Urinary bladder (tissue), 4 donors: ENCODE measurements around the gene PPP1R3F. TPM values are rescaled to one million over a fixed set of nuclear protein-coding genes. Genes with fewer than 3 reads are reported as not detected.

Experiments
- DNase-seq: peaks from one replicate; pipeline ENCODE4 v3.0.0-alpha.2; 2015; ENCODE audit errors: extremely low spot score
- H3K27ac ChIP-seq: one replicate; pipeline ENCODE4 v1.5.1; 2013; ENCODE audit warnings: low read depth, mild to moderate bottlenecking, moderate library complexity
- H3K36me3 ChIP-seq: one replicate; pipeline ENCODE4 v1.6.1; 2013; ENCODE audit warnings: mild to moderate bottlenecking, moderate library complexity; ENCODE audit not compliant: insufficient read depth
- H3K4me1 ChIP-seq: one replicate; pipeline ENCODE4 v1.6.1; 2013; ENCODE audit warnings: mild to moderate bottlenecking, moderate library complexity; ENCODE audit not compliant: insufficient read depth
- H3K4me3 ChIP-seq: one replicate; pipeline ENCODE4 v1.5.1; 2013; ENCODE audit warnings: low read depth, low read length
- WGBS: extraction: QIAGEN DNeasy Blood & Tissue Kit; methylation state at CpG from one replicate; pipeline ENCODE4 v1.1.7; 2013; 5-methylcytosine and 5-hydroxymethylcytosine counted together
- polyA plus RNA-seq: library from polyadenylated mRNA; stranded (reverse); fragments of 200-250 nt; gene quantifications from one replicate; pipeline ENCODE4 v1.2.3, GENCODE V29; 2013
- total RNA-seq: library from RNA; depleted of rRNA; stranded (reverse); fragments of >200 nt; gene quantifications from one replicate; pipeline ENCODE4 v1.2.3, GENCODE V29; 2014
- donor health status: healthy with polysubstance abuse.
- donor health status: healthy.

Gene PPP1R3F
- total and polyA plus RNA-seq, 2 donors, result 4.8 to 9.8 TPM

DNA sequence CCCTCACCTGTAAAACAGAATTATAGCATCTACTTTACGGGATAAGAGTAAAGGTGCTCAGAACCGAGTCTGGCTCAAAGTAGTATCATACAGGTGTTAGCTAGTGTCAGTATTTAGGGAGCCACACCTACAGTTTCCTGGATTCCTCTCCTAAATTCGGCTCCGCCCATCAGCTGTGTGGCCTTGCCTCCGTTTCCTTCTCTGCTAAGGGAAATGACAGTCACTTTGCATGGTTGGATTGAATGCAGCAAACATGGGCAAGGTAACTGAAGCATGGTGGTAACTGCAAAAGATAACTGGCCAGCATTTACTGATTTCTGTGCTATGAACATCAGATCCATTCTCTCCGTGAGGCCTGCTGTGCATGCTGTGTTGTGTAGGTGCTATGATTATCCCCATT lies 2.8 kb downstream of the PPP1R3F start:
- Histone ChIP-seq H3K27ac (no peak overlapping the region), H3K4me3 (no peak overlapping the region), H3K36me3 (no peaks in the 10 kb centered on the region), H3K4me1 (peaks cover 1% of the 10 kb centered on the region)
- no peak for DNase-seq
- 63% methylated on average over 6 of the region's 6 CpGs for WGBS

DNA sequence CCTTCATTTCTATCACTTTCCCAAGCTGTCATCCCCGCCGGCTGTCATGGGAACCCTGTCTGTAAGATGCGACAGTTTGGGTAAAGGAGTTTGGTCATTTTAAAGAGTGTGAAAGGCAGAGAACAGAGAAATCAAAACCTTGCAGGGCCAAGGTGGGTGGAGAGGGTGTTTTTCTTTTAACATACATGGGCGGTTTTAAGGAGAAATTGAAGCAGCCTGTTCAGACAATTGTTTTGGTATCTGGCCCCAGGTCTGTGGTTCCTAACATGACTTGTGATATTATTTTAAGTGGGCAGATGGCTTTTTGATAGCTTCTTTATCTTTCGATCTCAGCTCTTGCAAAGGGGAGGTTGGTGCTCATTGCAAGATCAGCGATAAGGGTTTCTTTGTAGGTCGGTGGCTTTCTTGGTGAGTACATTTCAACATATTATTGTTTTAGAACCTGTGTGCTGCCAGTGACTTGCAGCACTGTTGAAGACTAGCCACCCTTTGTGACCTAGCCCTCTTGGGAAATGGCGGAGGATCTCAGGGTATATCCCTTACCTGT lies 3.7 kb downstream of the PPP1R3F start:
- DNase-seq, result no peak
- 74% methylated on average over 8 of the region's 8 CpGs for WGBS
- H3K4me3 ChIP-seq, result no peak overlapping the region
- H3K36me3 ChIP-seq, result no peaks in the 10 kb centered on the region
- H3K27ac ChIP-seq, result no peak overlapping the region
- peaks cover 1% of the 10 kb centered on the region for H3K4me1 ChIP-seq

GRCh38 chrX:49276207-49276606 lies 6.6 kb downstream of the PPP1R3F start:
- DNase-seq, result no peak
- Histone ChIP-seq H3K4me1 (no peaks in the 10 kb centered on the region), H3K4me3 (no peak overlapping the region), H3K27ac (no peak overlapping the region), H3K36me3 (no peaks in the 10 kb centered on the region)
- 35% methylated on average over 1 of the region's 1 CpG for WGBS

- no peak for DNase-seq
- Histone ChIP-seq H3K4me1 (no peaks in the 10 kb centered on the region), H3K4me3 (no peak overlapping the region), H3K36me3 (no peaks in the 10 kb centered on the region), H3K27ac (no peak overlapping the region)
- WGBS, result 68% methylated on average over 19 of the region's 19 CpGs
These were observed 7.3 kb downstream of the PPP1R3F start for GRCh38 chrX:49276671-49277534.

DNA sequence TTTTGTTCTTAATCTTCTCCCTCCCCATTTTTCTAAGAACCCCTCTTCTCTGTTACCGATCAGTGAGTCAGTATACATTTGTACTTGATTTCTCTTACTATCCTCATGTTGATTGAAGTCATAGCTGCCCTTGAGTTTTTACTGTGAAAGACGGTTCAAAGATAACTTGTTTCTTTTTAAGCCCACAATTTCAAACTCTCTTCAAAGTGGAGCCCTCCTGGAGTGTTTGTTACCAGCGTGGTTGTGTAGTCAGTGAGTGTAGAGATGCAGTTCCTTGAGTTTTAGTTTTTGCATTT lies 7.9 kb downstream of the PPP1R3F start:
- H3K27ac ChIP-seq, result no peak overlapping the region
- H3K4me1 ChIP-seq, result no peaks in the 10 kb centered on the region
- WGBS, result 76% methylated on average over 3 of the region's 3 CpGs
- no peaks in the 10 kb centered on the region for H3K36me3 ChIP-seq
- no peak overlapping the region for H3K4me3 ChIP-seq
- no peak for DNase-seq

- DNase-seq, result no peak
- Histone ChIP-seq H3K36me3 (no peaks in the 10 kb centered on the region), H3K4me1 (no peaks in the 10 kb centered on the region), H3K4me3 (no peak overlapping the region), H3K27ac (no peak overlapping the region)
- WGBS, result 89% methylated on average over 3 of the region's 3 CpGs
These were observed 8.5 kb downstream of the PPP1R3F start for GRCh38 chrX:49278081-49278480.

GRCh38 chrX:49282647-49283011 lies 13.0 kb downstream of the PPP1R3F start:
- no peak overlapping the region for H3K27ac ChIP-seq
- DNase-seq, result no peak

DNA sequence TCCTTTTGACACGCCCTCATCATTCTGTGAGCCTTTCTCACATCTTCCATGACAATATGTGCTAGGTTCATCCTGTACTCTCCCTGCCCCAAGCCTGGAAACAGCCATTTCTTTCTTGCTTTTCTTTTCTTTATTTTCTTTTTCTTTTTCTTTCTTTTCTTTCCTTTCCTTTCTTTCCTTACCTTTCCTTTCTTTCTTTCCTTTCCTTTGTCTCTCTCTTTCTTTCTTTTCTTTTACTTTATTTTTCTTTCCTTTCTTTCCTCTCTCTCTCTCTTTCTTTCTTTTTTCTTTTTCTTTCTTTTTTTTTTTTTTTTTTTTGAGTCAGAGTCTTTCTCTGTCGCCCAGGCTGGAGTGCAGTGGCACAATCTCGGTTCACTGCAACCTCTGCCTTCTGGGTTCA lies 14.6 kb downstream of the PPP1R3F start:
- 97% methylated on average over 3 of the region's 3 CpGs for WGBS
- Histone ChIP-seq H3K4me3 (no peak overlapping the region), H3K4me1 (no peaks in the 10 kb centered on the region), H3K36me3 (no peaks in the 10 kb centered on the region), H3K27ac (no peak overlapping the region)
- no peak for DNase-seq

More at GRCh38 chrX:49282647-49283011, 13.0 kb downstream of the PPP1R3F start:
- no peaks in the 10 kb centered on the region for H3K4me1 ChIP-seq
- 15% methylated on average over 11 of the region's 11 CpGs for WGBS
- no peak overlapping the region for H3K4me3 ChIP-seq
- H3K36me3 ChIP-seq, result no peaks in the 10 kb centered on the region

DNA sequence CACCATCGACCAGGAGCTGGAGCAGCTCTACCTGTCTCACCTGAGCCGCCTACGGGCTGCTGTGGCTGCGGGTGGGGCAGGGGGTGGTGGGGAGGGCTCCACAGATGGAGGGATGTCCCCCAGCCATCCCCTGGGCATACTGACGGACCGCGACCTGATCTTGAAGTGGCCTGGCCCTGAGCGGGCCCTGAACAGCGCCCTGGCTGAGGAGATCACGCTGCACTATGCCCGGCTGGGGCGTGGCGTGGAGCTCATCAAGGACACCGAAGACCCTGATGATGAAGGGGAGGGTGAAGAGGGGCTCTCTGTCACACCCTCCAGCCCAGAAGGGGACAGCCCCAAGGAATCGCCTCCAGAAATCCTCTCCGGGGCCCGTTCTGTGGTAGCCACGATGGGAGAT lies 16.5 kb downstream of the PPP1R3F start:
- no peak for DNase-seq
- H3K36me3 ChIP-seq, result no peaks in the 10 kb centered on the region
- no peak overlapping the region for H3K27ac ChIP-seq
- no peak overlapping the region for H3K4me3 ChIP-seq
- WGBS, result 96% methylated on average over 18 of the region's 18 CpGs
- H3K4me1 ChIP-seq, result no peaks in the 10 kb centered on the region

- no peak for DNase-seq
- WGBS, result 74% methylated on average over 4 of the region's 4 CpGs
- H3K27ac ChIP-seq, result no peak overlapping the region
- H3K36me3 ChIP-seq, result no peaks in the 10 kb centered on the region
- H3K4me3 ChIP-seq, result no peak overlapping the region
- no peaks in the 10 kb centered on the region for H3K4me1 ChIP-seq
These were observed 17.0 kb downstream of the PPP1R3F start for GRCh38 chrX:49286581-49286980.

GRCh38 chrX:49287665-49288064 lies 18.1 kb downstream of the PPP1R3F start:
- Histone ChIP-seq H3K4me3 (no peak overlapping the region), H3K4me1 (no peaks in the 10 kb centered on the region), H3K36me3 (no peaks in the 10 kb centered on the region), H3K27ac (no peak overlapping the region)
- no peak for DNase-seq
- WGBS, result 91% methylated on average over 1 of the region's 1 CpG

- H3K4me1 ChIP-seq, result no peaks in the 10 kb centered on the region
- WGBS, result 72% methylated on average over 7 of the region's 7 CpGs
- no peak for DNase-seq
- H3K4me3 ChIP-seq, result no peak overlapping the region
- H3K36me3 ChIP-seq, result no peaks in the 10 kb centered on the region
- H3K27ac ChIP-seq, result no peak overlapping the region
These were observed 20.6 kb downstream of the PPP1R3F start for GRCh38 chrX:49290215-49290614.

- no peak for DNase-seq
- 20% methylated on average over 11 of the region's 11 CpGs for WGBS
- Histone ChIP-seq H3K36me3 (no peaks in the 10 kb centered on the region), H3K4me3 (no peak overlapping the region), H3K4me1 (no peaks in the 10 kb centered on the region), H3K27ac (no peak overlapping the region)
These were observed 22.2 kb downstream of the PPP1R3F start for GRCh38 chrX:49291615-49292337.
